Fibroblast of the aortic adventitia (primary cell): ENCODE data around the gene RNF213. TPM values are rescaled to one million over a fixed set of nuclear protein-coding genes. Genes with fewer than 3 reads are reported as not detected.

Source experiments
- DNase-seq: peaks from one replicate; pipeline ENCODE4 v3.0.0-alpha.2; 2010; ENCODE audit warnings: low read depth
- H3K4me3 ChIP-seq: 2 replicates; pipeline ENCODE4 v1.5.1; 2011; ENCODE audit warnings: low read depth, mild to moderate bottlenecking, control low read depth, low read length, moderate library complexity
- total RNA-seq: library from RNA; depleted of rRNA; stranded (reverse); fragments of >200 nt; gene quantifications from 2 replicates; pipeline ENCODE4 v1.2.3, GENCODE V29; 2012; ENCODE audit warnings: low replicate concordance
- TF ChIP-seq, protein P1 (sequence below): IDR thresholded peaks from 2 replicates; pipeline ENCODE4 v1.5.1; 2011; ENCODE audit warnings: mild to moderate bottlenecking, low read length, control low read depth, inconsistent platforms; ENCODE audit not compliant: insufficient read depth

Gene RNF213
- total RNA-seq, 1 donor, result 143 TPM

DNA sequence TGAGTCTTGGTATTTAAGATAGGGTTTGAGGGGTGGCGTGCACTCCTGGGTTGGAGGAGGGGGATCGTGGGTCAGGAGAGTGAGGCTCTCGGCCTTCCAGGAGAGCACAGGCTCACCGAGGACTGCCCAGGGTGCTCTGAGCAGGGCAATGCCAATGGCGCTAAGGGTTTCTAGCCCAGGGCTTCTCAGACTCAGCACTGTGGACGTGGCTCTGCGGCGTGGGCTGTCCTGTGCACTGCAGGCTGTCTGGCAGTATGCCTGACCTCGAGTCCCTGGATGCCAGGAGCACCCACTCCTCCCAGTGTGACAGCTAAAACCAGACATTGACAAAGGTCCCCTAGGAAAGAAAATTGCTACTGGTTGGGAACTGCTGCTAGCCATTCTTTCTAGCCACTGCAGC is 117.1 kb downstream of the RNF213 start:
- no peak overlapping the region for H3K4me3 ChIP-seq
- no peak for DNase-seq
- TF ChIP-seq, protein P1, sequence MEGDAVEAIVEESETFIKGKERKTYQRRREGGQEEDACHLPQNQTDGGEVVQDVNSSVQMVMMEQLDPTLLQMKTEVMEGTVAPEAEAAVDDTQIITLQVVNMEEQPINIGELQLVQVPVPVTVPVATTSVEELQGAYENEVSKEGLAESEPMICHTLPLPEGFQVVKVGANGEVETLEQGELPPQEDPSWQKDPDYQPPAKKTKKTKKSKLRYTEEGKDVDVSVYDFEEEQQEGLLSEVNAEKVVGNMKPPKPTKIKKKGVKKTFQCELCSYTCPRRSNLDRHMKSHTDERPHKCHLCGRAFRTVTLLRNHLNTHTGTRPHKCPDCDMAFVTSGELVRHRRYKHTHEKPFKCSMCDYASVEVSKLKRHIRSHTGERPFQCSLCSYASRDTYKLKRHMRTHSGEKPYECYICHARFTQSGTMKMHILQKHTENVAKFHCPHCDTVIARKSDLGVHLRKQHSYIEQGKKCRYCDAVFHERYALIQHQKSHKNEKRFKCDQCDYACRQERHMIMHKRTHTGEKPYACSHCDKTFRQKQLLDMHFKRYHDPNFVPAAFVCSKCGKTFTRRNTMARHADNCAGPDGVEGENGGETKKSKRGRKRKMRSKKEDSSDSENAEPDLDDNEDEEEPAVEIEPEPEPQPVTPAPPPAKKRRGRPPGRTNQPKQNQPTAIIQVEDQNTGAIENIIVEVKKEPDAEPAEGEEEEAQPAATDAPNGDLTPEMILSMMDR, result no peak

DNA sequence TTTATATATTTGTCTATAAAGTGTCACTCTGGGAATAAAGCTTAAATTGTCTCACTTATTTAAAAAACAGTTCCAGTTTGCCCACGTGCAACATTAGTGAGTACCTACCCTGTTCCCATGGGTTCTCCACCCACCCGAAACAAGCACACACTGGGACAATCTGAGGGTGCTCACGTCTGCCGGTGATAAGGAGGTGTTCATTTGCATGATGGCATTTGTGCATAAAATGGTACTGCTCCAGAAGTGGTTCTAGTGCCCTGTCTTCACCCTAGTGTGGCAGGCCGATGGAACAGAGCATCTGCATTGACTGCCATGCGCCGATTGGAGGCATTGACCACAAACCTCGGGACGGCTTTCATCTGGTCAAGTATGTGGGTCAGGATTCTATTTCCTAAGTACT is 118.7 kb downstream of the RNF213 start:
- no peak for DNase-seq
- H3K4me3 ChIP-seq, result no peak overlapping the region
- TF ChIP-seq, protein P1, result no peak

DNA sequence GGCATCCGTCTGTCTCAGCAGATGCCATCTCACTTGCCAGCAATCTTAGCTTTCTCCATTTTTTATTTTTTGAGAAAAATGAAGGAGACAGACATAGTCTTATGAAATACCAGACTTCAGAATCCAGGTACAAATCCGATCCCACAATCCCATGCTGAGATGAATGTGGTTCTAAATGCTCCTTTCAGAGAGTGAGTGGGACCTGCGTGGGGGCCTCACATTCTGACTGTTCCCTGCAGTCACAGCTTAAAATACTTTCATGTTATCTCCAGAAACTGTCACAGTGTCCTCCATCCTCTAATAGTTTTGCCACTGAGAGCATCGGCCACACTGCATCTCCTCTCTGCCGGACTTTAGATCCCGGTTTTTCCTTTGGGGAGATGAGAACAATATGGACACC is 119.4 kb downstream of the RNF213 start:
- TF ChIP-seq, protein P1, result no peak

DNA sequence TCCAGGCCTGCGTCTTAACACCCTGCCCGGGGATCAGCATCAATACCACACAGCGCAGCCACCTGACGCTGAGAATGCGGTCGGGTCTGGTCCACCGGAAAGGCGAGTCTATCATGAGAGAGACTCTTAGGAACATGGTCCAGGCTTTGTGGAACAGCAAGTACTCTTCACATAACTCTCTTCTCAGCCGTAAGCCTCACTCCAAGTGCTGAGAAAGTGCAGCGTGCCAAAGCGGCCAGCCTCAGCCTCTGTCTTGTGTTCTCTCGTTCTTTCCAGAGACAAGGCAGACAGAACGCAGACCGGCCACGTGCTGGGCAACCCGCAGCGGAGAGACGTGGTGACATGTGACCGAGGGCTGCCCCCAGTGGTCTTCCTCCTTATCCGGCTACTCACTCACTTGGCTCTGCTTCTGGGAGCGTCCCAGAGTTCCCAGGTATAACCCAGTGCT is 119.9 kb downstream of the RNF213 start:
- no peak overlapping the region for H3K4me3 ChIP-seq
- TF ChIP-seq, protein P1, result no peak
- no peak for DNase-seq

More for the DNA sequence above, 119.4 kb downstream of the RNF213 start:
- no peak overlapping the region for H3K4me3 ChIP-seq
- no peak for DNase-seq

DNA sequence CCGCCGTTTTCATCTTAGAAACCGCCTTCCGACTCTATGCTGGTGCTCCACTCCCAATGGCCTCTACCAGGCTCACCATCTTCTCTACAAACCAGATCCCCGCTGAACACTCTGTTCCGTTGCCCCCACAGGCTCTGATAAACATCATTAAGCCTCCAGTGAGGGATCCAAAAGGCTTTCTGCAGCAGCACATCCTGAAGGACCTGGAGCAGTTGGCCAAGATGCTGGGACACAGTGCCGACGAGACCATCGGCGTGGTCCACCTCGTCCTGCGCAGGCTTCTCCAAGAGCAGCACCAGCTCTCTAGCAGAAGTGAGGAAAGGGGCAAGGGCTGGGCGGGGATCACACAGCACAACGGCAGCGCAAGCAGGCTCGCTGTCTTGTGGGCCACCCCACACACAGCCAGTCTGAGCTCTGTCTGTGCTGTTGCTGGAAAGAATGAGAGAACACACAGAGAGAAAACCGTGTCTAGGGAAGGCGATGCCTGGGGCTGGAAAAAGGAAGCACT is 120.8 kb downstream of the RNF213 start:
- DNase-seq, result no peak
- TF ChIP-seq, protein P1, result no peak
- H3K4me3 ChIP-seq, result no peak overlapping the region

DNA sequence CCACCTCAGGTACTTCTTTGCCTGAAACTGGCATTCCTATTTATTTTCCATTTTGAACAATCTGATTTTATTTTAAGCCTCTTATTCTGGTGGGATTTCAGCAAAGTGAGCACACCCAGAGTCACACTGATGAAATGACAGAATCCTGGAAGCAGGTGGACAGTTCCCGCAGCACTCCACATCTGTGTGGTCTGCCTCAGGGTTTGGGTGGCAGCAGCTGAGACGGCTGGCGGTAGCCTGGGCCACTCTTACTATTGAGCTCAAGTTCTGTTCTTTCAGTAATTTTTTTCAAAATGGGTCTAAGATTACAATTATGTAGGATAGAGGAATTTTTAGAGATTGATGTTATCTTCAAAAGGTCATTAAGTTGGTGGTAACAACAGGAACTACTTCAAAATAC is 121.8 kb downstream of the RNF213 start:
- DNase-seq, result no peak

More for the DNA sequence above, 121.8 kb downstream of the RNF213 start:
- no peak overlapping the region for H3K4me3 ChIP-seq
- TF ChIP-seq, protein P1, result no peak
